22Rv1 (cell line): ENCODE measurements around the gene SENP2.

ENCODE experiments used
- ZFX ChIP-seq: fragments of 450-650 bp; IDR thresholded peaks from 2 replicates; pipeline ENCODE4 v1.6.1; 2017; ENCODE audit warnings: antibody characterized with exemption, borderline replicate concordance
- TF ChIP-seq, protein P1 (sequence below): fragments of 450-650 bp; IDR thresholded peaks from 2 replicates; pipeline ENCODE4 v1.5.1; 2017; ENCODE audit warnings: mild to moderate bottlenecking

- TF ChIP-seq, protein P1, sequence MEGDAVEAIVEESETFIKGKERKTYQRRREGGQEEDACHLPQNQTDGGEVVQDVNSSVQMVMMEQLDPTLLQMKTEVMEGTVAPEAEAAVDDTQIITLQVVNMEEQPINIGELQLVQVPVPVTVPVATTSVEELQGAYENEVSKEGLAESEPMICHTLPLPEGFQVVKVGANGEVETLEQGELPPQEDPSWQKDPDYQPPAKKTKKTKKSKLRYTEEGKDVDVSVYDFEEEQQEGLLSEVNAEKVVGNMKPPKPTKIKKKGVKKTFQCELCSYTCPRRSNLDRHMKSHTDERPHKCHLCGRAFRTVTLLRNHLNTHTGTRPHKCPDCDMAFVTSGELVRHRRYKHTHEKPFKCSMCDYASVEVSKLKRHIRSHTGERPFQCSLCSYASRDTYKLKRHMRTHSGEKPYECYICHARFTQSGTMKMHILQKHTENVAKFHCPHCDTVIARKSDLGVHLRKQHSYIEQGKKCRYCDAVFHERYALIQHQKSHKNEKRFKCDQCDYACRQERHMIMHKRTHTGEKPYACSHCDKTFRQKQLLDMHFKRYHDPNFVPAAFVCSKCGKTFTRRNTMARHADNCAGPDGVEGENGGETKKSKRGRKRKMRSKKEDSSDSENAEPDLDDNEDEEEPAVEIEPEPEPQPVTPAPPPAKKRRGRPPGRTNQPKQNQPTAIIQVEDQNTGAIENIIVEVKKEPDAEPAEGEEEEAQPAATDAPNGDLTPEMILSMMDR: no peak
- no peak for TF ChIP-seq ZFX
Measured at GRCh38 chr3:185639632-185640206, 53.6 kb downstream of the SENP2 start.
